Lower lobe of right lung (tissue), 2 donors: ENCODE results near the gene RNF157. TPM values are rescaled to one million over a fixed set of nuclear protein-coding genes. Genes with fewer than 3 reads are reported as not detected.

Experiments
- ATAC-seq, 2 donors: fragments of 200-7000 bp; cut with Tn5 transposase; one replicate each; pipeline ENCODE4 v1.9.1; 2020 to 2022; ENCODE audit warnings: mild to moderate bottlenecking in 2 of 2, moderate library complexity in 2 of 2
- DNase-seq: peaks from one replicate; pipeline ENCODE4 v3.0.0-alpha.2; 2020
- H3K27ac ChIP-seq: fragments of 200-600 bp; one replicate; pipeline ENCODE4 v1.8.0; 2022
- H3K27me3 ChIP-seq: fragments of 200-600 bp; one replicate; pipeline ENCODE4 v1.8.0; 2022; ENCODE audit warnings: low read depth
- H3K36me3 ChIP-seq: fragments of 200-600 bp; one replicate; pipeline ENCODE4 v1.8.0; 2022; ENCODE audit warnings: mild to moderate bottlenecking
- H3K4me1 ChIP-seq: fragments of 200-600 bp; one replicate; pipeline ENCODE4 v1.8.0; 2022
- H3K4me3 ChIP-seq: fragments of 200-600 bp; one replicate; pipeline ENCODE4 v1.8.0; 2022; ENCODE audit warnings: mild to moderate bottlenecking
- H3K9me3 ChIP-seq: fragments of 200-600 bp; one replicate; pipeline ENCODE4 v1.8.0; 2022
- intact Hi-C: fragments of 100-400 bp; cut with DNase I; formaldehyde crosslinking; loops from one replicate; pipeline ENCODE4 v1.11.0; 2022
- total RNA-seq: library from RNA; stranded (reverse); fragmentation: NEBNext Ultra II Directional; extraction: Animal tissue kit (Norgen Biotek cat#: 25700); gene quantifications from one replicate; pipeline ENCODE4 v1.2.1, GENCODE V29; 2021
- TF ChIP-seq, protein P1 (sequence below): fragments of 200-600 bp; IDR thresholded peaks from one replicate; pipeline ENCODE4 v1.8.0; 2022; ENCODE audit warnings: antibody characterized with exemption, mild to moderate bottlenecking
- donor health status: DM: no; HTN: yes; CAD: no; lungs with severe emphysema.

Gene RNF157
- total RNA-seq, 1 donor from 2014 or later: 2.4 TPM

- TF ChIP-seq, protein P1, sequence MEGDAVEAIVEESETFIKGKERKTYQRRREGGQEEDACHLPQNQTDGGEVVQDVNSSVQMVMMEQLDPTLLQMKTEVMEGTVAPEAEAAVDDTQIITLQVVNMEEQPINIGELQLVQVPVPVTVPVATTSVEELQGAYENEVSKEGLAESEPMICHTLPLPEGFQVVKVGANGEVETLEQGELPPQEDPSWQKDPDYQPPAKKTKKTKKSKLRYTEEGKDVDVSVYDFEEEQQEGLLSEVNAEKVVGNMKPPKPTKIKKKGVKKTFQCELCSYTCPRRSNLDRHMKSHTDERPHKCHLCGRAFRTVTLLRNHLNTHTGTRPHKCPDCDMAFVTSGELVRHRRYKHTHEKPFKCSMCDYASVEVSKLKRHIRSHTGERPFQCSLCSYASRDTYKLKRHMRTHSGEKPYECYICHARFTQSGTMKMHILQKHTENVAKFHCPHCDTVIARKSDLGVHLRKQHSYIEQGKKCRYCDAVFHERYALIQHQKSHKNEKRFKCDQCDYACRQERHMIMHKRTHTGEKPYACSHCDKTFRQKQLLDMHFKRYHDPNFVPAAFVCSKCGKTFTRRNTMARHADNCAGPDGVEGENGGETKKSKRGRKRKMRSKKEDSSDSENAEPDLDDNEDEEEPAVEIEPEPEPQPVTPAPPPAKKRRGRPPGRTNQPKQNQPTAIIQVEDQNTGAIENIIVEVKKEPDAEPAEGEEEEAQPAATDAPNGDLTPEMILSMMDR: no peak
- H3K27me3 ChIP-seq: peaks cover 25% of the 10 kb centered on the region
- DNase-seq: no peak
- H3K4me1 ChIP-seq: peaks cover 64% of the 10 kb centered on the region
- intact Hi-C loops: no loop called here
- no peak for ATAC-seq
- no peaks in the 10 kb centered on the region for H3K9me3 ChIP-seq
- no peak overlapping the region for H3K27ac ChIP-seq
- H3K36me3 ChIP-seq: no peaks in the 10 kb centered on the region
- H3K4me3 ChIP-seq: no peak overlapping the region
These were observed 97.7 kb downstream of the RNF157 start for GRCh38 chr17:76142585-76143041.

DNA sequence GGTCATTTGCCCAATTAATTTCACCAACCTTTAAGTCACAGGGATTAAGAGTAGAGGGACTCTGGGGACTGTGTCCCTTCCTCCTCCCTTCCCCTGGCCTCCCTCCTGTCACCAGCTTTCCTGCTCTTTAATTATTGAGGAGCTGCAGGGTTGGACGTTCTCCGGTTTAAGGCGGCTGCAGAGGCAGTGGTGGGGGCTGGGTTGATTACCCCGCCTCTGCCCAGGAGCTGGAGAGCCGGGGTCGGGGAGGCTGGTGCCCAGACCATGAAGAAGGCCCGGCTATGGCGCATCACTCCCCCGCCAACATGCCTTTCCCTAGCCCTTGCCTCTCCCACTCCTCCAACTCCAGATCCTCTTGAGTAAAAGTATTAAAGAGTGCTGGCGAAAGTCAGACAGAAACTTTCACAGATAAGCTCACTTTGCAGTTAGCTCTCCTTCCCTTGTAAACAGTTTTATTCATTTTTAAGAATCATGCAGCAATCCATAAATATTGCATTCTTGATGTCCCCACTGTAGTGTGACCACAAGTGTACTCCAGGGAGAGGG, 98.2 kb downstream of the RNF157 start:
- no peak for ATAC-seq
- no peaks in the 10 kb centered on the region for H3K9me3 ChIP-seq
- no peak overlapping the region for H3K4me3 ChIP-seq
- no peak overlapping the region for H3K27ac ChIP-seq
- no peaks in the 10 kb centered on the region for H3K36me3 ChIP-seq
- TF ChIP-seq, protein P1: no peak
- peaks cover 30% of the 10 kb centered on the region for H3K27me3 ChIP-seq
- DNase-seq: no peak
- intact Hi-C loops: no loop called here
- H3K4me1 ChIP-seq: peaks cover 59% of the 10 kb centered on the region

GRCh38 chr17:76141212-76142038, 98.9 kb downstream of the RNF157 start, which contains the start of gene FOXJ1:
FOXJ1 (minus strand) TSS chr17:76141245; CDS start chr17:76140395, 850 bp downstream.
- intact Hi-C loops: no loop called here
- H3K9me3 ChIP-seq: no peaks in the 10 kb centered on the region
- H3K27ac ChIP-seq: no peak within 1 kb of the TSS
- peak within 1 kb of the TSS; percentile 63 for H3K4me3 ChIP-seq
- TF ChIP-seq, protein P1: no peak
- H3K27me3 ChIP-seq: peaks cover 34% of the 10 kb centered on the region
- DNase-seq (peak; percentile 94), ATAC-seq (peak; percentile 86 to 94)
- no peaks in the 10 kb centered on the region for H3K36me3 ChIP-seq
- peaks cover 57% of the 10 kb centered on the region for H3K4me1 ChIP-seq

- Histone ChIP-seq H3K27me3 (peaks cover 37% of the 10 kb centered on the region), H3K4me1 (peaks cover 50% of the 10 kb centered on the region), H3K27ac (no peak overlapping the region), H3K9me3 (no peaks in the 10 kb centered on the region), H3K4me3 (peak overlapping the region; percentile 63), H3K36me3 (no peaks in the 10 kb centered on the region)
- intact Hi-C loops: no loop called here
- TF ChIP-seq, protein P1: no peak
- DNase-seq: no peak
- no peak for ATAC-seq
These were observed 99.6 kb downstream of the RNF157 start for GRCh38 chr17:76140661-76141211.

- H3K4me3 ChIP-seq: peak overlapping the region; percentile 63
- H3K27ac ChIP-seq: no peak overlapping the region
- TF ChIP-seq, protein P1: no peak
- peak; percentile 70 to 75 for ATAC-seq
- no peaks in the 10 kb centered on the region for H3K9me3 ChIP-seq
- DNase-seq: peak; percentile 69
- intact Hi-C loops: no loop called here
- H3K4me1 ChIP-seq: peaks cover 45% of the 10 kb centered on the region
- H3K27me3 ChIP-seq: peaks cover 42% of the 10 kb centered on the region
- H3K36me3 ChIP-seq: no peaks in the 10 kb centered on the region
These were observed 100.3 kb downstream of the RNF157 start for GRCh38 chr17:76139801-76140660.
